ENCODE results near the gene PRDM5. TPM values are rescaled to one million over a fixed set of nuclear protein-coding genes. Genes with fewer than 3 reads are reported as not detected.

The PRDM5 gene
- total and polyA plus RNA-seq, 9 of the 15 experiments (the other 6 are each of a cell fraction or from before 2014, with no cell fraction given), result not detected

GRCh38 chr4:120871173-120871572 lies 51.4 kb downstream of the PRDM5 start:
- Histone ChIP-seq H3K27me3 (ENCODE audit: control insufficient read depth in 2 of 2, insufficient read depth in 2 of 2, low read length in 2 of 2) (no peaks in the 10 kb centered on the region), H3K4me1 (replicated peaks in 1 of 2; ENCODE audit: control insufficient read depth in 2 of 2, insufficient read depth in 2 of 2, low read length in 2 of 2) (no peaks in the 10 kb centered on the region), H4K20me1 (replicated peaks; ENCODE audit: control insufficient read depth, insufficient read depth, low read length) (no peaks in the 10 kb centered on the region), H3K79me2 (ENCODE audit: control insufficient read depth, insufficient read depth, low read length) (no peaks in the 10 kb centered on the region), H3K9ac (ENCODE audit: insufficient read depth in 1 of 2, low read depth in 2 of 2, low read length in 2 of 2) (no peak overlapping the region), H3K4me3 (no peak overlapping the region), H2AFZ (ENCODE audit: low read depth, low read length) (no peak overlapping the region), H3K9me1 (ENCODE audit: control insufficient read depth, insufficient read depth, low read length) (no peaks in the 10 kb centered on the region), H3K36me3 (ENCODE audit: control insufficient read depth, insufficient read depth, low read length) (no peaks in the 10 kb centered on the region), H3K9me3 (replicated peaks; ENCODE audit: control insufficient read depth, insufficient read depth, low read depth, low read length) (no peaks in the 10 kb centered on the region), H3K27ac (ENCODE audit: extremely low read depth, low read depth, low read length) (no peak overlapping the region), H3K4me2 (ENCODE audit: insufficient read depth, low read length) (no peak overlapping the region)
- WGBS (ENCODE audit: insufficient coverage, low coverage, missing lambda C conversion rate), result 2% methylated on average over 4 of the region's 4 CpGs
- intact Hi-C loops (cut with micrococcal nuclease) (no loop called here), in situ Hi-C loops (cut with MboI) (no loop called here)
- ATAC-seq (no peak), FAIRE-seq (no peak), DNase-seq (ENCODE audit: extremely low read depth in 1 of 4, low spot score in 3 of 4) (no peak)
- CTCF ChIA-PET (ENCODE audit: low intra/inter-chr PET ratio), result no interaction called here
- POLR2A ChIA-PET, result no interaction called here
- no peak for TF ChIP-seq ZNF76 (CRISPR knock-in tag; IDR thresholded peaks at IDR 0.05; ENCODE audit: borderline replicate concordance)
- no peak for TF ChIP-seq HNRNPH1 (optimal IDR thresholded peaks at IDR 0.05; ENCODE audit: low read depth, low read length)
- no peak for TF ChIP-seq TEAD4 (IDR thresholded peaks at IDR 0.05; ENCODE audit: low read length)
- TF ChIP-seq TEAD4 (CRISPR knock-in tag; IDR thresholded peaks at IDR 0.05; ENCODE audit: borderline replicate concordance), result no peak
- TF ChIP-seq ZNF311 (CRISPR knock-in tag; IDR thresholded peaks at IDR 0.05), result no peak
- TF ChIP-seq CREB3 (tag; conservative IDR thresholded peaks at IDR 0.05; ENCODE audit: low read depth), result no peak
- TF ChIP-seq CBFA2T2 (conservative IDR thresholded peaks at IDR 0.05), result no peak
- TF ChIP-seq RNF219 (CRISPR knock-in tag; IDR thresholded peaks at IDR 0.05), result no peak
- TF ChIP-seq CEBPB (tag; IDR thresholded peaks at IDR 0.05), result no peak
- TF ChIP-seq SMARCE1 (IDR thresholded peaks at IDR 0.05), result no peak
- no peak for TF ChIP-seq ZNF408 (CRISPR knock-in tag; IDR thresholded peaks at IDR 0.05; ENCODE audit: low read depth)
- no peak for TF ChIP-seq NEUROD1 (IDR thresholded peaks at IDR 0.05; ENCODE audit: borderline replicate concordance, low read depth, low read length, partially characterized antibody)
- no peak for TF ChIP-seq CCNT2 (IDR thresholded peaks at IDR 0.05; ENCODE audit: borderline replicate concordance, extremely low read depth, insufficient read length, low read depth, low read length)
- TF ChIP-seq E2F5 (CRISPR knock-in tag; IDR thresholded peaks at IDR 0.05), result no peak
- TF ChIP-seq ATF3 (IDR thresholded peaks at IDR 0.05), result no peak
- no peak for TF ChIP-seq ATF3 (CRISPR knock-in tag; conservative IDR thresholded peaks at IDR 0.05)
- no peak for TF ChIP-seq ZNF586 (CRISPR knock-in tag; conservative IDR thresholded peaks at IDR 0.05)
- no peak for TF ChIP-seq NELFE (IDR thresholded peaks at IDR 0.05; ENCODE audit: insufficient read depth, insufficient read length)
- no TSS peak for BruUV-seq (replicated peaks)
